B cell (primary cell): Measurements from ENCODE around the gene TSPO2.

Experiments used
- CTCF ChIP-seq: fragments of 200-600 bp; IDR thresholded peaks from one replicate; pipeline ENCODE4 v1.8.0; 2022; ENCODE audit warnings: antibody characterized with exemption, mild to moderate bottlenecking
- EZH2 ChIP-seq: IDR thresholded peaks from 2 replicates; pipeline ENCODE4 v1.6.1; 2012; ENCODE audit warnings: borderline replicate concordance, low read depth, mild to moderate bottlenecking, moderate library complexity, low read length; ENCODE audit not compliant: insufficient read depth, poor library complexity, severe bottlenecking

GRCh38 chr6:41064841-41065240, 22.6 kb downstream of the TSPO2 start:
- TF ChIP-seq EZH2, result no peak
- TF ChIP-seq CTCF, result no peak
